Tibial nerve (tissue), 3 donors: ENCODE measurements around the gene TBC1D9.

ENCODE experiments used
- POLR2A ChIP-seq, 2 donors: fragments of 450-650 bp; IDR thresholded peaks; one replicate each; pipeline ENCODE4 v1.6.1; 2017; ENCODE audit warnings: antibody characterized with exemption in 2 of 2, mild to moderate bottlenecking in 2 of 2, moderate library complexity in 2 of 2
- TF ChIP-seq, protein P1 (sequence below), 5 experiments: fragments of 200-600 bp in 3 of 5; fragments of 450-650 bp in 2 of 5; sonication (generic) in 3 of 5; IDR thresholded peaks; one replicate each; pipeline ENCODE4 v1.5.1; 2016 to 2019; ENCODE audit warnings: antibody characterized with exemption in 5 of 5, mild to moderate bottlenecking in 3 of 5, moderate library complexity in 2 of 5

GRCh38 chr4:140719022-140719421 is 37.2 kb downstream of the TBC1D9 start:
- TF ChIP-seq, protein P1, sequence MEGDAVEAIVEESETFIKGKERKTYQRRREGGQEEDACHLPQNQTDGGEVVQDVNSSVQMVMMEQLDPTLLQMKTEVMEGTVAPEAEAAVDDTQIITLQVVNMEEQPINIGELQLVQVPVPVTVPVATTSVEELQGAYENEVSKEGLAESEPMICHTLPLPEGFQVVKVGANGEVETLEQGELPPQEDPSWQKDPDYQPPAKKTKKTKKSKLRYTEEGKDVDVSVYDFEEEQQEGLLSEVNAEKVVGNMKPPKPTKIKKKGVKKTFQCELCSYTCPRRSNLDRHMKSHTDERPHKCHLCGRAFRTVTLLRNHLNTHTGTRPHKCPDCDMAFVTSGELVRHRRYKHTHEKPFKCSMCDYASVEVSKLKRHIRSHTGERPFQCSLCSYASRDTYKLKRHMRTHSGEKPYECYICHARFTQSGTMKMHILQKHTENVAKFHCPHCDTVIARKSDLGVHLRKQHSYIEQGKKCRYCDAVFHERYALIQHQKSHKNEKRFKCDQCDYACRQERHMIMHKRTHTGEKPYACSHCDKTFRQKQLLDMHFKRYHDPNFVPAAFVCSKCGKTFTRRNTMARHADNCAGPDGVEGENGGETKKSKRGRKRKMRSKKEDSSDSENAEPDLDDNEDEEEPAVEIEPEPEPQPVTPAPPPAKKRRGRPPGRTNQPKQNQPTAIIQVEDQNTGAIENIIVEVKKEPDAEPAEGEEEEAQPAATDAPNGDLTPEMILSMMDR (IDR thresholded peaks at IDR 0.05): no peak
- TF ChIP-seq POLR2A (IDR thresholded peaks at IDR 0.05): no peak
